Glutamatergic neuron (in vitro differentiated cells): ENCODE measurements around the gene CCDC50. TPM values are rescaled to one million over a fixed set of nuclear protein-coding genes. Genes with fewer than 3 reads are reported as not detected.

Experiments used
- total RNA-seq: library from RNA; stranded (reverse); fragmentation: NEBNext Ultra II Directional; extraction: Animal tissue kit (Norgen Biotek cat#: 25700); gene quantifications from one replicate; pipeline ENCODE4 v1.2.1, GENCODE V29; 2021; ENCODE audit not compliant: unreplicated experiment

The CCDC50 gene
- total RNA-seq, 1 donor from 2014 or later, result 144 TPM

Other genes with a start within 250 kb of the CCDC50 start
- gene OSTN, start 130.2 kb upstream of the CCDC50 start, total RNA-seq, result 3.8 TPM
- not detected for gene UTS2B, start 1.1 kb downstream of the CCDC50 start, total RNA-seq
- gene PYDC2, start 131.8 kb downstream of the CCDC50 start, total RNA-seq, result not detected